Spleen (tissue), 11 donors: ENCODE results near the gene DST. TPM values are rescaled to one million over a fixed set of nuclear protein-coding genes. Genes with fewer than 3 reads are reported as not detected.

ENCODE experiments used
- DNase-seq: peaks from one replicate; pipeline ENCODE4 v3.0.0-alpha.2; 2020
- H3K27ac ChIP-seq, 8 donors: fragments of 200-600 bp; sonication (generic) in 7 of 8; 1 replicate in 4 of 8; 2 replicates in 4 of 8; pipeline versions ENCODE4 v1.5.0 to v1.8.0; 2016 to 2021; ENCODE audit warnings: inconsistent platforms in 4 of 8, mild to moderate bottlenecking in 4 of 8, moderate library complexity in 1 of 8
- H3K27me3 ChIP-seq, 7 donors: fragments of 200-600 bp; sonication (generic) in 6 of 7; replicated peaks in 1 of 7; 1 replicate in 4 of 7; 2 replicates in 3 of 7; pipeline versions ENCODE4 v1.5.0 to v1.8.0; 2016 to 2021; ENCODE audit warnings: inconsistent platforms in 3 of 7, mild to moderate bottlenecking in 1 of 7
- H3K36me3 ChIP-seq, 6 donors: fragments of 200-600 bp; sonication (generic) in 5 of 6; 1 replicate in 4 of 6; 2 replicates in 2 of 6; pipeline versions ENCODE4 v1.5.0 to v1.8.0; 2016 to 2021; ENCODE audit warnings: inconsistent platforms in 2 of 6
- H3K4me1 ChIP-seq, 6 donors: fragments of 200-600 bp; sonication (generic) in 5 of 6; 1 replicate in 3 of 6; 2 replicates in 3 of 6; pipeline versions ENCODE4 v1.5.0 to v1.8.0; 2016 to 2021; ENCODE audit warnings: inconsistent platforms in 3 of 6
- H3K4me3 ChIP-seq, 8 donors: fragments of 200-600 bp; sonication (generic) in 7 of 8; 1 replicate in 4 of 8; 2 replicates in 4 of 8; pipeline versions ENCODE4 v1.5.0 to v1.8.0; 2016 to 2021; ENCODE audit warnings: inconsistent platforms in 4 of 8, mild to moderate bottlenecking in 4 of 8, moderate library complexity in 2 of 8
- H3K9me3 ChIP-seq, 8 donors: fragments of 200-600 bp; sonication (generic) in 7 of 8; 1 replicate in 4 of 8; 2 replicates in 4 of 8; pipeline versions ENCODE4 v1.5.0 to v1.8.0; 2016 to 2021; ENCODE audit warnings: inconsistent platforms in 4 of 8
- POLR2A ChIP-seq, 3 donors: fragments of 450-650 bp; IDR thresholded peaks; one replicate each; pipeline ENCODE4 v1.5.1; 2017; ENCODE audit warnings: antibody characterized with exemption in 3 of 3, mild to moderate bottlenecking in 1 of 3
- POLR2AphosphoS5 ChIP-seq, 3 donors: sonication (generic); formaldehyde crosslinking; IDR thresholded peaks; one replicate each; pipeline ENCODE4 v1.5.1; 2017; ENCODE audit warnings: antibody characterized with exemption in 3 of 3
- WGBS, 5 donors: extraction: QIAGEN DNeasy Blood & Tissue Kit in 3 of 5; methylation state at CpG; one replicate each; pipeline versions ENCODE4 v1.1.5 to v1.1.7; 2013 to 2018; 5-methylcytosine and 5-hydroxymethylcytosine counted together
- intact Hi-C: fragments of 100-400 bp; cut with DNase I; formaldehyde crosslinking; loops from one replicate; pipeline ENCODE4 v1.15.0; 2023; ENCODE audit warnings: low total_unique reads
- polyA plus RNA-seq, 3 donors: library from polyadenylated mRNA; stranded (reverse); fragments of 200-250 nt; gene quantifications; one replicate each; pipeline ENCODE4 v1.2.1, GENCODE V29; 2013
- total RNA-seq, 7 donors: library from RNA; depleted of rRNA in 3 of 7; stranded (reverse); fragments of >200 nt in 3 of 7; fragmentation: NEBNext Ultra II Directional in 4 of 7; extraction: Animal tissue kit (Norgen Biotek cat#: 25700) in 4 of 7; gene quantifications; one replicate each; pipeline versions ENCODE4 v1.1.0 to v1.2.1, GENCODE V29; 2016 to 2021
- TF ChIP-seq, protein P1 (sequence below), 11 experiments: fragments of 200-600 bp in 7 of 11; fragments of 450-650 bp in 4 of 11; sonication (generic) in 4 of 11; IDR thresholded peaks in 8 of 11; conservative IDR thresholded peaks in 3 of 11; 1 replicate in 7 of 11; 2 replicates in 4 of 11; pipeline versions ENCODE4 v1.4.0 to v1.8.0; 2016 to 2021; ENCODE audit warnings: antibody characterized with exemption in 11 of 11, inconsistent platforms in 4 of 11, mild to moderate bottlenecking in 1 of 11
- donor health status: healthy with polysubstance abuse.
- donor health status: DM: no; HTN: no; CAD: no; lungs with moderate emphysema.
- donor health status: DM: no; HTN: no; CAD: no.
- donor health status: Bipolar disorder and iron deficiency.
- donor health status: healthy.
- donor health status: DM: no; HTN: no; CAD: no.
- donor health status: DM: yes; HTN: yes; CAD: no.

The DST gene
- total and polyA plus RNA-seq, 10 donors, result 16.5 to 236 (median 156) TPM

GRCh38 chr6:56450882-56451739, 191.6 kb downstream of the DST start:
- 70 to 80% (median 76%) methylated on average over 2 of the region's 2 CpGs for WGBS, 5 donors
- no peaks in the 10 kb centered on the region for H3K9me3 ChIP-seq
- no peak overlapping the region for H3K27ac ChIP-seq
- H3K27me3 ChIP-seq, result no peaks in the 10 kb centered on the region
- DNase-seq, result no peak
- H3K4me3 ChIP-seq, result no peak overlapping the region
- TF ChIP-seq POLR2AphosphoS5 (IDR thresholded peaks at IDR 0.05), result no peak
- TF ChIP-seq POLR2A (IDR thresholded peaks at IDR 0.05), result no peak
- TF ChIP-seq, protein P1, sequence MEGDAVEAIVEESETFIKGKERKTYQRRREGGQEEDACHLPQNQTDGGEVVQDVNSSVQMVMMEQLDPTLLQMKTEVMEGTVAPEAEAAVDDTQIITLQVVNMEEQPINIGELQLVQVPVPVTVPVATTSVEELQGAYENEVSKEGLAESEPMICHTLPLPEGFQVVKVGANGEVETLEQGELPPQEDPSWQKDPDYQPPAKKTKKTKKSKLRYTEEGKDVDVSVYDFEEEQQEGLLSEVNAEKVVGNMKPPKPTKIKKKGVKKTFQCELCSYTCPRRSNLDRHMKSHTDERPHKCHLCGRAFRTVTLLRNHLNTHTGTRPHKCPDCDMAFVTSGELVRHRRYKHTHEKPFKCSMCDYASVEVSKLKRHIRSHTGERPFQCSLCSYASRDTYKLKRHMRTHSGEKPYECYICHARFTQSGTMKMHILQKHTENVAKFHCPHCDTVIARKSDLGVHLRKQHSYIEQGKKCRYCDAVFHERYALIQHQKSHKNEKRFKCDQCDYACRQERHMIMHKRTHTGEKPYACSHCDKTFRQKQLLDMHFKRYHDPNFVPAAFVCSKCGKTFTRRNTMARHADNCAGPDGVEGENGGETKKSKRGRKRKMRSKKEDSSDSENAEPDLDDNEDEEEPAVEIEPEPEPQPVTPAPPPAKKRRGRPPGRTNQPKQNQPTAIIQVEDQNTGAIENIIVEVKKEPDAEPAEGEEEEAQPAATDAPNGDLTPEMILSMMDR (IDR thresholded peaks at IDR 0.05 in 8 of 11, conservative IDR thresholded peaks at IDR 0.05 in 3 of 11), result no peak
- intact Hi-C loops, result no loop called here
- no peaks in the 10 kb centered on the region for H3K4me1 ChIP-seq
- H3K36me3 ChIP-seq, result no peaks in the 10 kb centered on the region

DNA sequence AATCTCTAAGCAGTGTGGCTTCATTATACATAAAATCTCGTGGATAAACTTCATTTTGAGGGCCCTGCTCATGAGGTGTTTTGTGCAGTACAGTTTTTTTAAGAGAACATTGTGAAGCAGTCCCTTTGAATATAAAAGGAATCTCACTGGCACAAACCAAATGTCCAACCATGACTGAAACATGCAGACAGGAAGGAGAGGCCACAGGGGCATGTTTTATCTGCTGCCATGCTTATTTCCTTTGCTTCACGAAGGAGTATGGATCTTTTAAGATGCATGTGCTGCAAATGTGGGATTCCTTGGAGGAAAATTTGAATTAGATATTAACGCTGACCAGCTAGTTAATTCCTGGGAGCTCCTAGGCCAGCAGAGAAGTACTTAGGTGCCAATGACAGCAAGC, 192.3 kb downstream of the DST start:
- DNase-seq, result no peak
- TF ChIP-seq, protein P1 (IDR thresholded peaks at IDR 0.05 in 8 of 11, conservative IDR thresholded peaks at IDR 0.05 in 3 of 11), result no peak
- TF ChIP-seq POLR2A (IDR thresholded peaks at IDR 0.05), result no peak
- TF ChIP-seq POLR2AphosphoS5 (IDR thresholded peaks at IDR 0.05), result no peak
- Histone ChIP-seq H3K4me3 (no peak overlapping the region), H3K27me3 (no peaks in the 10 kb centered on the region), H3K4me1 (no peaks in the 10 kb centered on the region), H3K36me3 (no peaks in the 10 kb centered on the region), H3K27ac (no peak overlapping the region), H3K9me3 (no peaks in the 10 kb centered on the region)
- intact Hi-C loops, result no loop called here
- 59 to 73% (median 65%) methylated on average over 3 of the region's 3 CpGs for WGBS, 5 donors

GRCh38 chr6:56448046-56448445, 194.6 kb downstream of the DST start:
- DNase-seq, result no peak
- no peak overlapping the region for H3K4me3 ChIP-seq
- intact Hi-C loops, result no loop called here
- no peak overlapping the region for H3K27ac ChIP-seq
- no peaks in the 10 kb centered on the region for H3K36me3 ChIP-seq
- WGBS, 5 donors, result 45 to 100% (median 97%) methylated on average over 1 of the region's 1 CpG
- no peaks in the 10 kb centered on the region for H3K9me3 ChIP-seq
- no peaks in the 10 kb centered on the region for H3K27me3 ChIP-seq
- H3K4me1 ChIP-seq, result no peaks in the 10 kb centered on the region
- TF ChIP-seq POLR2AphosphoS5 (IDR thresholded peaks at IDR 0.05) (no peak), POLR2A (IDR thresholded peaks at IDR 0.05) (no peak)
- TF ChIP-seq, protein P1 (IDR thresholded peaks at IDR 0.05 in 8 of 11, conservative IDR thresholded peaks at IDR 0.05 in 3 of 11), result no peak

DNA sequence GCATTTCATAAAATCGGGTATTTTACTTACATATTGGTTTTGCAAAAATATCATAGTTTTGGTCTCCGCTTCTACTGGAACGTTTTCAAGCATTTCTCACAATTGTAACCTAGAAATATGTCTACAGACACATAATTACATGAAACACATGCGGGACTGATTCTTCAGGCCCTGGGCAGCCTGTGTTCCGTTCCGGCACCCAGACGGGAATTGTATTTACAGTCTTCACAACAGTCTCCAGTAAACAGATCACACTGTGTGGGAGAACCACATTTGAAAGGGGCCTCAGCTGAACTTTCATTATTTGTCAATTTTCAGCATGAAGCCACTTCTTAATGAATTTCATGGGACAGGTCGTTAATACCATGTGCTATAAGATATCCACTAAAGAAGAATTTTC, 196.9 kb downstream of the DST start:
- DNase-seq, result no peak
- Histone ChIP-seq H3K4me1 (no peaks in the 10 kb centered on the region), H3K4me3 (no peak overlapping the region), H3K36me3 (no peaks in the 10 kb centered on the region), H3K9me3 (no peaks in the 10 kb centered on the region), H3K27me3 (no peaks in the 10 kb centered on the region), H3K27ac (no peak overlapping the region)
- 72 to 88% (median 82%) methylated on average over 8 of the region's 8 CpGs for WGBS, 5 donors
- TF ChIP-seq POLR2AphosphoS5 (IDR thresholded peaks at IDR 0.05) (no peak), POLR2A (IDR thresholded peaks at IDR 0.05) (no peak)
- TF ChIP-seq, protein P1 (IDR thresholded peaks at IDR 0.05 in 8 of 11, conservative IDR thresholded peaks at IDR 0.05 in 3 of 11), result no peak
- intact Hi-C loops, result no loop called here
